ENCODE results near the gene MAEA. TPM values are rescaled to one million over a fixed set of nuclear protein-coding genes. Genes with fewer than 3 reads are reported as not detected.
"Not testable (repeated sequence)": the region's sequence is repeated elsewhere in the genome, so short reads cannot be mapped to it uniquely, and the experiment has no call there.

The MAEA gene
- total and polyA plus RNA-seq, 2 experiments from 2014 or later: 57.3 to 85.0 TPM

GRCh38 chr4:1371176-1372165, 81.8 kb downstream of the MAEA start:
- H4K20me1 ChIP-seq (ENCODE audit: insufficient read depth): no peaks in the 10 kb centered on the region
- DNase-seq: no peak
- TF ChIP-seq EZH2 (IDR thresholded peaks at IDR 0.05; ENCODE audit: insufficient read depth, poor library complexity, severe bottlenecking): no peak
- no peak for TF ChIP-seq EZH2phosphoT487 (IDR thresholded peaks at IDR 0.05; ENCODE audit: insufficient read depth, low read depth)
- H3K79me2 ChIP-seq (ENCODE audit: insufficient read depth): no peaks in the 10 kb centered on the region
- no peaks in the 10 kb centered on the region for H3K4me1 ChIP-seq (ENCODE audit: insufficient read depth)
- H3K27ac ChIP-seq: no peak overlapping the region
- H3K27me3 ChIP-seq (replicated peaks; ENCODE audit: insufficient read depth): no peaks in the 10 kb centered on the region
- no peaks in the 10 kb centered on the region for H3F3A ChIP-seq (ENCODE audit: insufficient read depth)
- no peaks in the 10 kb centered on the region for H3K9me2 ChIP-seq (ENCODE audit: insufficient read depth)
- no peak overlapping the region for H3K4me3 ChIP-seq
- no peaks in the 10 kb centered on the region for H3K9me3 ChIP-seq (ENCODE audit: low read depth)
- no peak overlapping the region for H3K9ac ChIP-seq
- WGBS, 2 experiments (ENCODE audit: low coverage in 1 of 2, low lambda C conversion rate in 2 of 2, missing lambda C conversion rate in 2 of 2): 93 to 94% methylated on average over 27 to 28 of the region's 28 CpGs
- no peaks in the 10 kb centered on the region for H3K36me3 ChIP-seq (ENCODE audit: low read depth)
- in situ Hi-C loops (cut with MboI): no loop called here
- H2AFZ ChIP-seq: no peak overlapping the region
- no peak overlapping the region for H3K4me2 ChIP-seq (ENCODE audit: unreplicated experiment)

GRCh38 chr4:1372576-1372975, 82.9 kb downstream of the MAEA start:
- WGBS, 2 experiments (ENCODE audit: low coverage in 1 of 2, low lambda C conversion rate in 2 of 2, missing lambda C conversion rate in 2 of 2): 92 to 93% methylated on average over 3 to 22 of the region's 22 CpGs
- H4K20me1 ChIP-seq (ENCODE audit: insufficient read depth); H3K27ac ChIP-seq; H3K4me2 ChIP-seq (ENCODE audit: unreplicated experiment); H3K9ac ChIP-seq; H3K9me2 ChIP-seq (ENCODE audit: insufficient read depth); H3K9me3 ChIP-seq (ENCODE audit: low read depth); DNase-seq; H2AFZ ChIP-seq; H3K4me1 ChIP-seq (ENCODE audit: insufficient read depth); H3K79me2 ChIP-seq (ENCODE audit: insufficient read depth); in situ Hi-C loops (cut with MboI); H3F3A ChIP-seq (ENCODE audit: insufficient read depth); H3K4me3 ChIP-seq; H3K36me3 ChIP-seq (ENCODE audit: low read depth); H3K27me3 ChIP-seq (replicated peaks; ENCODE audit: insufficient read depth): not testable (repeated sequence)

DNA sequence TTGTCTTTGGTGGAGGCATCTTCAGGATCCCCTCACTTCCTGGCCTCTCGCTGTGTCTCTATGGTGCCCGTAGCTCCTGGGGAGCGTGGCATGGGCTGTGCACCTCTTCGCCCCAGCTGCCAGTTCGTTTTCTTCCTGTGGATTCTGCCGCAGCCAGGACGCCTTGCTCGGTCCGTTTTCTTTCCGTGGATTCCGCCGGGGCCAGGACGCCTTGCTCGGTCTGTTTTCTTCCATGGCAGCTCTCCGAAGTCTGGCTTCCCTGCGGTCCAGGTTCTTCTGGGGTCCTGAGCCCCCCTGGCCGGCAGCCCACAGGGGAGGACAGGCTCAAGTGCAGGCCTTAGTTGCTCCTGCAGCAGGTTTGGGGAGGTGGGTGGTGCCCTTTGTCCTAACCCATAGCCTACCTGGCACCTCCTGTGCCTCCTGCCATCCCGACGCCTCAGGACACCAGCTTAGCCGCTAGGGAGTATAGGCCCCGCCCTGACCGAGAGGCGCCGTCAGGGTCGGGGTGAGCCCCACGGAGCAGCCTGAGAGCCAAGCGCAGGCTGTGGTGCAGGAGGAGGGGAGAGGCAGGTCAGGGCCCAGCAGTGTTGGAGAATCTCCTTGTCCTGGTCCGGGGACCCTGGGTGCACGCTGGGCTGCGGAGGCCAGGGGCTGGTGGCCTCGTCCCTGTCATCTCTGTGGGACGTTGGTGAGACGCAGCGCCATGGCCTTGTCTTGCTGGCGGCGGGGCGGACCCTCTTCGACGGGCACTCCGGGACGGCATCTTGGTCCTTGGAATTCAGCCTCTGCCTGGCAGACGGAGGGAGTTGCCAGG, 84.4 kb downstream of the MAEA start:
- H3K9me2 ChIP-seq (ENCODE audit: insufficient read depth): no peaks in the 10 kb centered on the region
- no peak overlapping the region for H2AFZ ChIP-seq
- DNase-seq: no peak
- H3F3A ChIP-seq (ENCODE audit: insufficient read depth): no peaks in the 10 kb centered on the region
- no peak for TF ChIP-seq EZH2 (IDR thresholded peaks at IDR 0.05; ENCODE audit: insufficient read depth, poor library complexity, severe bottlenecking)
- no peak for TF ChIP-seq EZH2phosphoT487 (IDR thresholded peaks at IDR 0.05; ENCODE audit: insufficient read depth, low read depth)
- H3K9me3 ChIP-seq (ENCODE audit: low read depth): no peaks in the 10 kb centered on the region
- in situ Hi-C loops (cut with MboI): no loop called here
- H3K4me1 ChIP-seq (ENCODE audit: insufficient read depth): no peaks in the 10 kb centered on the region
- H3K27ac ChIP-seq: no peak overlapping the region
- H3K9ac ChIP-seq: no peak overlapping the region
- no peaks in the 10 kb centered on the region for H3K36me3 ChIP-seq (ENCODE audit: low read depth)
- no peaks in the 10 kb centered on the region for H3K79me2 ChIP-seq (ENCODE audit: insufficient read depth)
- no peaks in the 10 kb centered on the region for H3K27me3 ChIP-seq (replicated peaks; ENCODE audit: insufficient read depth)
- no peak overlapping the region for H3K4me3 ChIP-seq
- WGBS, 2 experiments (ENCODE audit: low coverage in 1 of 2, low lambda C conversion rate in 2 of 2, missing lambda C conversion rate in 2 of 2): 88 to 89% methylated on average over 39 to 42 of the region's 42 CpGs
- no peak overlapping the region for H3K4me2 ChIP-seq (ENCODE audit: unreplicated experiment)
- no peaks in the 10 kb centered on the region for H4K20me1 ChIP-seq (ENCODE audit: insufficient read depth)

GRCh38 chr4:1374706-1375045, 85.0 kb downstream of the MAEA start:
- no peak overlapping the region for H3K27ac ChIP-seq
- 88 to 94% methylated on average over 11 to 14 of the region's 14 CpGs for WGBS, 2 experiments (ENCODE audit: low coverage in 1 of 2, low lambda C conversion rate in 2 of 2, missing lambda C conversion rate in 2 of 2)
- H3K4me2 ChIP-seq (ENCODE audit: unreplicated experiment): no peak overlapping the region
- H3K9me2 ChIP-seq (ENCODE audit: insufficient read depth): no peaks in the 10 kb centered on the region
- in situ Hi-C loops (cut with MboI): no loop called here
- no peaks in the 10 kb centered on the region for H3K79me2 ChIP-seq (ENCODE audit: insufficient read depth)
- DNase-seq: no peak
- no peak overlapping the region for H3K9ac ChIP-seq
- no peak overlapping the region for H2AFZ ChIP-seq
- H3K27me3 ChIP-seq (replicated peaks; ENCODE audit: insufficient read depth): no peaks in the 10 kb centered on the region
- no peaks in the 10 kb centered on the region for H3K4me1 ChIP-seq (ENCODE audit: insufficient read depth)
- no peaks in the 10 kb centered on the region for H3K36me3 ChIP-seq (ENCODE audit: low read depth)
- no peaks in the 10 kb centered on the region for H4K20me1 ChIP-seq (ENCODE audit: insufficient read depth)
- no peaks in the 10 kb centered on the region for H3K9me3 ChIP-seq (ENCODE audit: low read depth)
- no peak overlapping the region for H3K4me3 ChIP-seq
- TF ChIP-seq EZH2 (IDR thresholded peaks at IDR 0.05; ENCODE audit: insufficient read depth, poor library complexity, severe bottlenecking) (no peak), EZH2phosphoT487 (IDR thresholded peaks at IDR 0.05; ENCODE audit: insufficient read depth, low read depth) (no peak)
- H3F3A ChIP-seq (ENCODE audit: insufficient read depth): no peaks in the 10 kb centered on the region
